Gastrocnemius medialis (tissue), 4 donors: Measurements from ENCODE around the gene MEGF10. TPM values are rescaled to one million over a fixed set of nuclear protein-coding genes. Genes with fewer than 3 reads are reported as not detected.
A peak's percentile ranks its signal among the peaks of the same experiment; 100 is the strongest.

Experiments
- ATAC-seq, 2 donors: fragments of 150-250 bp; one replicate each; pipeline ENCODE4 v1.9.1; 2016
- DNase-seq, 2 donors: peaks; one replicate each; pipeline ENCODE4 v3.0.0-alpha.2; 2019
- H3K27ac ChIP-seq, 4 donors: fragments of 200-600 bp; sonication (generic); 1 replicate in 1 of 4; 2 replicates in 3 of 4; pipeline ENCODE4 v1.5.1; 2016 to 2018; ENCODE audit warnings: mild to moderate bottlenecking in 2 of 4, moderate library complexity in 1 of 4
- H3K27me3 ChIP-seq, 3 donors: fragments of 200-600 bp; sonication (generic) in 2 of 3; 1 replicate in 1 of 3; 2 replicates in 2 of 3; pipeline versions ENCODE4 v1.5.1 to v1.6.0; 2016 to 2019; ENCODE audit warnings: mild to moderate bottlenecking in 1 of 3, moderate library complexity in 1 of 3
- H3K36me3 ChIP-seq, 2 donors: fragments of 200-600 bp; sonication (generic) in 1 of 2; one replicate each; pipeline ENCODE4 v1.5.1; 2017 to 2018
- H3K4me1 ChIP-seq, 2 donors: fragments of 200-600 bp; sonication (generic) in 1 of 2; one replicate each; pipeline ENCODE4 v1.5.1; 2016 to 2017; ENCODE audit warnings: mild to moderate bottlenecking in 2 of 2
- H3K4me3 ChIP-seq, 4 donors: fragments of 200-600 bp; sonication (generic) in 3 of 4; 1 replicate in 1 of 4; 2 replicates in 3 of 4; pipeline ENCODE4 v1.5.1; 2016 to 2019; ENCODE audit warnings: mild to moderate bottlenecking in 2 of 4
- H3K9me3 ChIP-seq, 3 donors: fragments of 200-600 bp; sonication (generic) in 2 of 3; 1 replicate in 1 of 3; 2 replicates in 2 of 3; pipeline ENCODE4 v1.5.1; 2016 to 2019
- CTCF ChIP-seq, 5 experiments: fragments of 450-650 bp in 3 of 5; fragments of 200-600 bp in 2 of 5; sonication (generic) in 2 of 5; IDR thresholded peaks in 4 of 5; conservative IDR thresholded peaks in 1 of 5; 1 replicate in 4 of 5; 2 replicates in 1 of 5; pipeline ENCODE4 v1.5.1; 2016 to 2019; ENCODE audit warnings: antibody characterized with exemption in 5 of 5, mild to moderate bottlenecking in 3 of 5, moderate library complexity in 3 of 5
- POLR2A ChIP-seq, 2 donors: fragments of 450-650 bp; IDR thresholded peaks; one replicate each; pipeline ENCODE4 v1.6.1; 2017; ENCODE audit warnings: antibody characterized with exemption in 2 of 2, mild to moderate bottlenecking in 2 of 2, moderate library complexity in 2 of 2
- in situ Hi-C, 4 donors: fragments of 200-750 bp; cut with MboI; loops; one replicate each; pipeline versions ENCODE4 v1.15.0 to v1.8.0; 2017; ENCODE audit warnings: low sequenced_read_pairs in 4 of 4
- intact Hi-C: fragments of 100-400 bp; cut with DNase I; formaldehyde crosslinking; loops from one replicate; pipeline ENCODE4 v1.15.1; 2023; ENCODE audit warnings: low total_unique reads
- total RNA-seq, 4 donors: library from RNA; depleted of rRNA; stranded (reverse); fragments of >200 nt; gene quantifications; one replicate each; pipeline versions ENCODE4 v1.1.0 to v1.2.3, GENCODE V29; 2016

Gene MEGF10
- total RNA-seq, 4 donors from 2014 or later, result 6.7 to 25.4 (median 15.7) TPM

DNA sequence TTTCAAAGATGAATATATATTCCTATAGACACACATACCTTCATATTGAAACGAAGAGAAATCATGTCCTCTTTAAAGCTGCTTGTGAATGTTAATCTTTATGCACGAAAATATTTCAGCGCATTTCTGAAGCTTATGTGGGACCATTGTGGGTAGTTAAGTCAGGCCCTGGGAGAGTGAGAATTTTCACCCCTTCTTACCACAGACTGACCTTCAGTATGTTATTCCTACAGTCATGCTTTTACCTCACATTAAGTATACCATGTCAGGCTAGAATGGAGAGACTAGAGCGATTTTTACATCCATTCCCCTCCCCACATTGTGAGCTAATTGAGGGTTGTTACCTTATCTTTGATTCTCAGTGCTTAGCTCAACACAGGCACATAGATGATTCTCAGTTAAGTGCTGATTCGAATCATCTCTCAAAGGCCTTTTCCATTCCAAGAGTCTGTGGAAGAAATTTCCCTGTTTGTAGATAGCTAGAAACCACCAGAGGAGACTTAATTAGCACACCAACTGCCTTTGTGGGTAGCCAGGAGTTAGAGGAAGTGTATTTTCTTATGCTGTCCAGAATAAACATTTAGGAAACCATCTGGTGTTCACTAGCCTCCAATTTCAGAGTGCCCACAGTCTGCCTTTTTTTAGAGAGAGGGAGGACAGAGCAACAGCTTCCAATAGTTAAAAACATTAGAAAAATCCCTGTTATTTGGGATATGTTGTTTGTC lies 110.5 kb downstream of the MEGF10 start:
- H3K4me3 ChIP-seq, result no peak overlapping the region
- H3K36me3 ChIP-seq, result no peaks in the 10 kb centered on the region
- no peaks in the 10 kb centered on the region for H3K27me3 ChIP-seq
- peaks cover 0 to 4% of the 10 kb centered on the region in 2 donors for H3K4me1 ChIP-seq
- TF ChIP-seq POLR2A (IDR thresholded peaks at IDR 0.05) (no peak), CTCF (IDR thresholded peaks at IDR 0.05 in 4 of 5, conservative IDR thresholded peaks at IDR 0.05 in 1 of 5) (no peak)
- no peak for ATAC-seq
- intact Hi-C loops, result no loop called here
- DNase-seq, result no peak
- H3K9me3 ChIP-seq, result no peaks in the 10 kb centered on the region
- in situ Hi-C loops, result no loop called here
- no peak overlapping the region for H3K27ac ChIP-seq

DNA sequence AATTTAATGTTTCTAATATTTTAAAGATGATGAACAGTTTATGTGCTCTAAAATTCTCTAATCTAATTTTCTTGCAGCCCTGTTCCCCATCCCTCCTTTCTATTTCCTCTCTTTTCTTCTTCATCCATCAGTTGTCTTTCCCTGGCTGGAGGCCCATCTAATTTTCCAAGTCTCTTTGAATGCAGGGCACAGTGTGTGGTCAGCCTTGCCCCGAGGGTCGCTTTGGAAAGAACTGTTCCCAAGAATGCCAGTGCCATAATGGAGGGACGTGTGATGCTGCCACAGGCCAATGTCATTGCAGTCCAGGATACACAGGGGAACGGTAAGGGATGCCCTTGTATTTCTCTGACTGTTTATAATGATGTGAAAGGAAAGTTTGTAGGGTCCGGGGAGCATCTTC lies 111.8 kb downstream of the MEGF10 start:
- TF ChIP-seq CTCF (IDR thresholded peaks at IDR 0.05 in 4 of 5, conservative IDR thresholded peaks at IDR 0.05 in 1 of 5) (no peak), POLR2A (IDR thresholded peaks at IDR 0.05) (no peak)
- intact Hi-C loops (no loop called here), in situ Hi-C loops (no loop called here)
- Histone ChIP-seq H3K4me1 (peaks cover 8 to 9% of the 10 kb centered on the region in 2 donors), H3K27ac (no peak overlapping the region), H3K27me3 (no peaks in the 10 kb centered on the region), H3K9me3 (no peaks in the 10 kb centered on the region), H3K4me3 (no peak overlapping the region), H3K36me3 (no peaks in the 10 kb centered on the region)
- DNase-seq (no peak), ATAC-seq (no peak)

GRCh38 chr5:127404190-127404589 lies 113.6 kb downstream of the MEGF10 start:
- ATAC-seq (no peak), DNase-seq (no peak)
- Histone ChIP-seq H3K4me3 (no peak overlapping the region), H3K27ac (no peak overlapping the region), H3K9me3 (no peaks in the 10 kb centered on the region), H3K27me3 (no peaks in the 10 kb centered on the region), H3K4me1 (peaks cover 17 to 22% of the 10 kb centered on the region in 2 donors), H3K36me3 (no peaks in the 10 kb centered on the region)
- in situ Hi-C loops, result no loop called here
- no peak for TF ChIP-seq CTCF (IDR thresholded peaks at IDR 0.05 in 4 of 5, conservative IDR thresholded peaks at IDR 0.05 in 1 of 5)
- TF ChIP-seq POLR2A (IDR thresholded peaks at IDR 0.05), result no peak
- intact Hi-C loops, result no loop called here

DNA sequence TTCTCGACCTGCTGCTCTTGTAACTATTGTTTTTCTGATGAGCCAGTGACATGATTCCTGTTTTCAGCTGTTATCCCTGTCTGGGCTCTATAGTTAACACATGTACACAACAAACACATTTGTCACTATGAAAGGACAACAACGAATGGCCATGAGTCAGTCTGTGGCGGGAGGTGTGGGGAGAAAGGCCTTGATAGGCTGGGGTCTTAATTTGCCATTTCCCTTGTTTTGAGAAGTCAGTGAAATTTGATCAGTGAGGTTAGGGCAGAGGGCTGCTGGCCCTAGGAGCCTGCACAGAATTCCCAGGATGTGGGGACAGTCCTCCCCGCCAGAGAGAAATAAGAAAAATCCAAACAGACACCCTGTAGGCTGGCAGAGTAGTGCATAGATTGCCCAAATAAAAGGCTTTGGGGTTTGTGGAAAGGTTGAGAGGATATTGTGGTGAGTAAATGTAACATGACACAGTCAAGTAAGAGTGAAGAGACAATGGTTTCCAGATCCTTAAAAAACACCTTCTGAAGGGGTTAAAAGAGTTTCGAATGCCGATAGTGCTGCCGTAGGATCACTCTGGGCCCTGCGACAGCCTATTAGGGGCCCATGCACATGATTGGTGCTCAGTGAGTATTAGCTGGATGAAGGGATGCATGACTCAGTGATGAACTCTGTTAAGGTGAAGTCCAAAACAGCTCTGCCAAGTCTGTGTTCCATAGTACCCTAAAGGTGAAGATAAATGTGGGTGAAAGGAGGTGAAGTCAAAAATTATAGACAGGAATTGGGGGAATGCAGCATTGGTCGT lies 115.9 kb downstream of the MEGF10 start:
- intact Hi-C loops (loop anchor here (2.0 kb wide), 1 partner anchor 32 kb away; no protein-coding TSS in a partner anchor), in situ Hi-C loops (no loop called here)
- no peak overlapping the region for H3K4me3 ChIP-seq
- no peak for TF ChIP-seq POLR2A (IDR thresholded peaks at IDR 0.05)
- no peak for TF ChIP-seq CTCF (IDR thresholded peaks at IDR 0.05 in 4 of 5, conservative IDR thresholded peaks at IDR 0.05 in 1 of 5)
- H3K36me3 ChIP-seq, result no peaks in the 10 kb centered on the region
- DNase-seq (no peak), ATAC-seq (peak; percentile 29 to 30)
- H3K4me1 ChIP-seq, result peaks cover 33 to 35% of the 10 kb centered on the region in 2 donors
- no peaks in the 10 kb centered on the region for H3K27me3 ChIP-seq
- H3K27ac ChIP-seq, result peak overlapping the region; percentile 81 to 95 (median 89)
- H3K9me3 ChIP-seq, result no peaks in the 10 kb centered on the region
